B cell (primary cell): ENCODE data around the gene IL17RE. TPM values are rescaled to one million over a fixed set of nuclear protein-coding genes. Genes with fewer than 3 reads are reported as not detected.
A peak's percentile ranks its signal among the peaks of the same experiment; 100 is the strongest.

Experiments
- ATAC-seq: fragments of 200-7000 bp; cut with Tn5 transposase; one replicate; pipeline ENCODE4 v1.10.0; 2021; ENCODE audit warnings: low read depth, mild to moderate bottlenecking, moderate number of reproducible peaks, moderate library complexity
- CTCF ChIA-PET: fragments of 350-600 bp; sonication (Branson Sonifier 250); formaldehyde crosslinking; loops from one replicate; lab custom pipeline; 2021; ENCODE audit warnings: antibody characterized with exemption, inconsistent platforms; lab: Charles Lee
- POLR2A ChIA-PET: fragments of 350-600 bp; sonication (Branson Sonifier 250); formaldehyde crosslinking; loops from one replicate; lab custom pipeline; 2021; ENCODE audit warnings: antibody characterized with exemption; lab: Charles Lee
- DNase-seq: peaks from one replicate; pipeline ENCODE4 v3.0.0; 2013
- H2AFZ ChIP-seq: 2 replicates; pipeline ENCODE4 v1.6.1; 2012; ENCODE audit warnings: mild to moderate bottlenecking, low read depth, low read length; ENCODE audit not compliant: insufficient read depth, poor library complexity, severe bottlenecking
- H3K27ac ChIP-seq, 2 donors: 1 replicate in 1 of 2; 2 replicates in 1 of 2; pipeline ENCODE4 v1.5.1; 2012 to 2013; ENCODE audit warnings: low read length in 2 of 2, mild to moderate bottlenecking in 2 of 2, moderate library complexity in 1 of 2
- H3K27me3 ChIP-seq, 4 experiments: fragments of 200-600 bp in 1 of 4; sonication (generic) in 1 of 4; replicated peaks in 1 of 4; 1 replicate in 2 of 4; 2 replicates in 2 of 4; pipeline versions ENCODE4 v1.6.1 to v1.7.0; 2013 to 2016; ENCODE audit warnings: low read length in 3 of 4, mild to moderate bottlenecking in 2 of 4, mixed read lengths in 1 of 4, moderate library complexity in 1 of 4; ENCODE audit not compliant: insufficient read depth in 4 of 4, control insufficient read depth in 3 of 4; ENCODE audit errors: control extremely low read depth in 1 of 4
- H3K36me3 ChIP-seq, 2 experiments: replicated peaks in 1 of 2; 1 replicate in 1 of 2; 2 replicates in 1 of 2; pipeline versions ENCODE4 v1.6.1 to v1.7.1; 2013; ENCODE audit warnings: low read length in 1 of 2; ENCODE audit not compliant: insufficient read depth in 2 of 2, control insufficient read depth in 1 of 2; ENCODE audit errors: control extremely low read depth in 1 of 2, extremely low read depth in 1 of 2
- H3K4me1 ChIP-seq, 2 donors: fragments of 200-600 bp in 1 of 2; sonication (generic) in 1 of 2; 1 replicate in 1 of 2; 2 replicates in 1 of 2; pipeline versions ENCODE4 v1.5.1 to v1.6.1; 2013 to 2017; ENCODE audit warnings: low read length in 2 of 2; ENCODE audit not compliant: control insufficient read depth in 2 of 2, insufficient read depth in 2 of 2
- H3K4me2 ChIP-seq: replicated peaks from 2 replicates; pipeline ENCODE3; 2012; ENCODE audit warnings: mild to moderate bottlenecking, low read depth, low read length; ENCODE audit not compliant: poor library complexity, severe bottlenecking
- H3K4me3 ChIP-seq, 5 experiments: fragments of 200-600 bp in 1 of 5; sonication (generic) in 1 of 5; 1 replicate in 3 of 5; 2 replicates in 2 of 5; pipeline versions ENCODE4 v1.5.1 to v1.7.0; 2011 to 2016; ENCODE audit warnings: low read length in 4 of 5, mild to moderate bottlenecking in 4 of 5, low read depth in 2 of 5, control low read depth in 1 of 5, moderate library complexity in 1 of 5; ENCODE audit not compliant: insufficient read depth in 1 of 5; ENCODE audit errors: control extremely low read depth in 1 of 5, extremely low read depth in 1 of 5
- H3K79me2 ChIP-seq: fragments of 200-600 bp; sonication (generic); one replicate; pipeline ENCODE4 v1.6.0; 2016; ENCODE audit warnings: low read length; ENCODE audit not compliant: control insufficient read depth, insufficient read depth
- H3K9ac ChIP-seq: fragments of 200-600 bp; sonication (generic); 2 replicates; pipeline ENCODE4 v1.6.1; 2017; ENCODE audit warnings: mild to moderate bottlenecking, low read length, moderate library complexity
- H3K9me3 ChIP-seq, 3 donors: one replicate each; pipeline versions ENCODE4 v1.6.1 to v1.7.1; 2013; ENCODE audit warnings: low read length in 2 of 3; ENCODE audit not compliant: control insufficient read depth in 2 of 3, insufficient read depth in 1 of 3; ENCODE audit errors: control extremely low read depth in 1 of 3
- H4K20me1 ChIP-seq: 2 replicates; pipeline ENCODE4 v1.6.0; 2012; ENCODE audit warnings: mild to moderate bottlenecking, low read length; ENCODE audit not compliant: insufficient read depth, control insufficient read depth, poor library complexity, severe bottlenecking
- H3K27ac Mint-ChIP-seq: one replicate; pipeline ENCODE4 v1.8.0; 2021; ENCODE audit warnings: mixed read lengths
- H3K27me3 Mint-ChIP-seq: one replicate; pipeline ENCODE4 v1.8.0; 2021; ENCODE audit warnings: mixed read lengths
- H3K4me1 Mint-ChIP-seq: one replicate; pipeline ENCODE4 v1.8.0; 2021; ENCODE audit warnings: mixed read lengths
- H3K4me3 Mint-ChIP-seq: one replicate; pipeline ENCODE4 v1.8.0; 2021; ENCODE audit warnings: mixed read lengths
- H3K9me3 Mint-ChIP-seq: one replicate; pipeline ENCODE4 v1.8.0; 2022; ENCODE audit warnings: mixed read lengths; ENCODE audit not compliant: insufficient read depth
- CTCF ChIP-seq: fragments of 200-600 bp; IDR thresholded peaks from one replicate; pipeline ENCODE4 v1.8.0; 2022; ENCODE audit warnings: antibody characterized with exemption, mild to moderate bottlenecking
- EZH2 ChIP-seq: IDR thresholded peaks from 2 replicates; pipeline ENCODE4 v1.6.1; 2012; ENCODE audit warnings: borderline replicate concordance, low read depth, mild to moderate bottlenecking, moderate library complexity, low read length; ENCODE audit not compliant: insufficient read depth, poor library complexity, severe bottlenecking
- WGBS: methylation state at CpG from one replicate; pipeline ENCODE4 v1.1.5; 2013; ENCODE audit warnings: missing lambda C conversion rate; ENCODE audit not compliant: insufficient coverage; 5-methylcytosine and 5-hydroxymethylcytosine counted together
- intact Hi-C: fragments of 100-400 bp; cut with micrococcal nuclease; formaldehyde crosslinking; loops from one replicate; pipeline ENCODE4 v1.10.0; 2022
- polyA plus RNA-seq: library from polyadenylated mRNA; depleted of rRNA; stranded (reverse); fragments of >200 nt; gene quantifications from 2 replicates; pipeline ENCODE4 v1.2.3, GENCODE V29; 2012
- total RNA-seq, 2 donors: library from RNA; stranded (reverse); fragments of 120-200 nt in 1 of 2; gene quantifications; 1 replicate in 1 of 2; 2 replicates in 1 of 2; pipeline versions ENCODE4 v1.2.3 to v1.2.4, GENCODE V29; 2013 to 2022

Gene IL17RE
- total and polyA plus RNA-seq, 2 donors (not counting 1 experiment from before 2014, with no cell fraction given): 0.37 TPM; not detected in 1

- no peak for ATAC-seq
- H2AFZ ChIP-seq: no peak overlapping the region
- TF ChIP-seq EZH2 (no peak), CTCF (no peak)
- peaks cover 0 to 8% of the 10 kb centered on the region in 2 experiments for H3K36me3 ChIP-seq
- Mint-ChIP-seq H3K27me3 (no peaks in the 10 kb centered on the region), H3K4me3 (peak overlapping the region; percentile 71), H3K27ac (peak overlapping the region; percentile 41), H3K9me3 (no peaks in the 10 kb centered on the region), H3K4me1 (peaks cover 5% of the 10 kb centered on the region)
- no peak overlapping the region for H3K27ac ChIP-seq
- no peak for DNase-seq
- peaks cover 0 to 5% of the 10 kb centered on the region in 2 donors for H3K4me1 ChIP-seq
- CTCF ChIA-PET: interaction anchor here (1.1 to 2.2 kb wide), 4 partner anchors 12 to 150 kb away, joined by 3 to 47 read pairs (median 4); partner anchors contain the start of genes CRELD1 and FANCD2
- 100% methylated on average over 6 of the region's 10 CpGs for WGBS
- H3K27me3 ChIP-seq: no peaks in the 10 kb centered on the region
- intact Hi-C loops: loop anchor here (5.0 kb wide), 1 partner anchor 302 kb away; the partner anchor contains the start of gene TATDN2
- no peak overlapping the region for H3K4me3 ChIP-seq
- H4K20me1 ChIP-seq: no peaks in the 10 kb centered on the region
- no peak overlapping the region for H3K9ac ChIP-seq
- no peak overlapping the region for H3K4me2 ChIP-seq
- POLR2A ChIA-PET: no interaction called here
- H3K79me2 ChIP-seq: no peaks in the 10 kb centered on the region
- H3K9me3 ChIP-seq: no peaks in the 10 kb centered on the region
These were observed 42.7 kb downstream of the IL17RE start for GRCh38 chr3:9945358-9945757.
